HepG2 (cell line): ENCODE data around the gene CBX6. TPM values are rescaled to one million over a fixed set of nuclear protein-coding genes. Genes with fewer than 3 reads are reported as not detected.

Source experiments
- ATF3 ChIP-seq: sonication (generic); formaldehyde crosslinking; IDR thresholded peaks from 2 replicates; pipeline ENCODE4 v1.4.0; 2020; ENCODE audit warnings: missing genetic modification reagents
- BCL6 ChIP-seq: IDR thresholded peaks from 2 replicates; pipeline ENCODE4 v1.6.1; 2016; ENCODE audit warnings: missing genetic modification reagents, missing compliant biosample characterization
- CCAR2 ChIP-seq: fragments of 200-400 bp; formaldehyde crosslinking; optimal IDR thresholded peaks from 2 replicates; pipeline ENCODE3; 2018; ENCODE audit warnings: low read depth, mild to moderate bottlenecking, low read length, moderate library complexity
- EZH2 ChIP-seq: conservative IDR thresholded peaks from 2 replicates; pipeline ENCODE4 v1.6.1; 2012; ENCODE audit warnings: mild to moderate bottlenecking, low read depth, low read length, moderate library complexity
- GMEB2 ChIP-seq: IDR thresholded peaks from 2 replicates; pipeline ENCODE4 v1.6.1; 2016; ENCODE audit warnings: missing biosample characterization, missing genetic modification reagents, low read depth
- MIER2 ChIP-seq: IDR thresholded peaks from 2 replicates; pipeline ENCODE4 v1.6.1; 2016; ENCODE audit warnings: missing biosample characterization, missing genetic modification reagents
- MTA3 ChIP-seq: sonication (generic); formaldehyde crosslinking; IDR thresholded peaks from 2 replicates; pipeline ENCODE4 v1.4.0; 2020; ENCODE audit warnings: missing genetic modification reagents
- NCOA5 ChIP-seq: sonication (generic); formaldehyde crosslinking; IDR thresholded peaks from 2 replicates; pipeline ENCODE4 v1.4.0; 2020; ENCODE audit warnings: missing genetic modification reagents
- NONO ChIP-seq, 2 experiments: fragments of 450-650 bp in 1 of 2; sonication (generic) in 1 of 2; formaldehyde crosslinking in 1 of 2; IDR thresholded peaks in 1 of 2; conservative IDR thresholded peaks in 1 of 2; 2 replicates each; pipeline versions ENCODE4 v1.6.1 to v1.8.0; 2017 to 2022; ENCODE audit warnings: mild to moderate bottlenecking in 1 of 2, missing genetic modification reagents in 1 of 2, moderate library complexity in 1 of 2
- NR3C1 ChIP-seq: sonication (generic); formaldehyde crosslinking; IDR thresholded peaks from 2 replicates; pipeline ENCODE4 v1.4.0; 2020; ENCODE audit warnings: missing genetic modification reagents
- PHF20 ChIP-seq: sonication (generic); formaldehyde crosslinking; IDR thresholded peaks from 2 replicates; pipeline ENCODE4 v1.5.0; 2020; ENCODE audit warnings: mild to moderate bottlenecking, missing genetic modification reagents
- RFX1 ChIP-seq: fragments of 450-650 bp; IDR thresholded peaks from 2 replicates; pipeline ENCODE4 v1.6.1; 2017
- SALL2 ChIP-seq: sonication (generic); formaldehyde crosslinking; IDR thresholded peaks from 2 replicates; pipeline ENCODE4 v1.8.1; 2023; ENCODE audit warnings: mild to moderate bottlenecking, missing genetic modification reagents, inconsistent platforms
- SPEN ChIP-seq: sonication (generic); formaldehyde crosslinking; IDR thresholded peaks from 2 replicates; pipeline ENCODE4 v1.5.1; 2020; ENCODE audit warnings: low read depth, mild to moderate bottlenecking, missing genetic modification reagents
- SRSF4 ChIP-seq: fragments of 200-400 bp; formaldehyde crosslinking; IDR thresholded peaks from one replicate; pipeline ENCODE4 v1.6.1; 2018; ENCODE audit warnings: mild to moderate bottlenecking, low read depth, low read length, moderate library complexity; ENCODE audit not compliant: poor library complexity, severe bottlenecking
- THAP9 ChIP-seq: sonication (generic); formaldehyde crosslinking; IDR thresholded peaks from 2 replicates; pipeline ENCODE4; 2020; ENCODE audit warnings: missing genetic modification reagents, mild to moderate bottlenecking, borderline replicate concordance
- TMF1 ChIP-seq: sonication (generic); formaldehyde crosslinking; IDR thresholded peaks from 2 replicates; pipeline ENCODE4 v1.8.1; 2022; ENCODE audit warnings: low read depth, missing genetic modification reagents
- YEATS2 ChIP-seq: sonication (generic); formaldehyde crosslinking; IDR thresholded peaks from 2 replicates; pipeline ENCODE4 v1.4.0; 2020; ENCODE audit warnings: missing genetic modification reagents, borderline replicate concordance
- ZBTB3 ChIP-seq: sonication (generic); formaldehyde crosslinking; IDR thresholded peaks from 2 replicates; pipeline ENCODE4 v1.4.0; 2020; ENCODE audit warnings: low read depth, mild to moderate bottlenecking, moderate library complexity, missing genetic modification reagents, borderline replicate concordance
- ZIK1 ChIP-seq: sonication (generic); formaldehyde crosslinking; IDR thresholded peaks from 2 replicates; pipeline ENCODE4 v1.5.0; 2020; ENCODE audit warnings: mild to moderate bottlenecking, low read depth, missing genetic modification reagents, borderline replicate concordance
- ZNF607 ChIP-seq: sonication (generic); formaldehyde crosslinking; IDR thresholded peaks from 2 replicates; pipeline ENCODE4 v1.5.1; 2020; ENCODE audit warnings: missing genetic modification reagents, mild to moderate bottlenecking, borderline replicate concordance
- ZNF724P ChIP-seq: sonication (generic); formaldehyde crosslinking; IDR thresholded peaks from 2 replicates; pipeline ENCODE4 v1.8.0; 2022; ENCODE audit warnings: missing genetic modification reagents, borderline replicate concordance
- ZNF788 ChIP-seq: sonication (generic); formaldehyde crosslinking; IDR thresholded peaks from 2 replicates; pipeline ENCODE4 v1.5.0; 2020; ENCODE audit warnings: mild to moderate bottlenecking, missing genetic modification reagents, borderline replicate concordance
- polyA plus RNA-seq, 8 experiments: library from polyadenylated mRNA; depleted of rRNA in 3 of 8; stranded (reverse) in 7 of 8; unstranded in 1 of 8; fragments of >200 nt; fragmentation: Illumina TruSeq in 4 of 8; extraction: Trizol in 4 of 8; gene quantifications; 2 replicates each; pipeline versions ENCODE4 v1.2.1 to v1.2.3, GENCODE V29; 2011 to 2016; ENCODE audit warnings: low read depth in 4 of 8, missing spikeins in 1 of 8, mixed read lengths in 1 of 8; ENCODE audit not compliant: insufficient read depth in 1 of 8
- total RNA-seq, 5 experiments: library from RNA; depleted of rRNA; stranded (reverse); fragments of >200 nt; fragmentation: Illumina TruSeq; extraction: Trizol; gene quantifications; 2 replicates each; pipeline ENCODE4 v1.2.3, GENCODE V29; 2016; ENCODE audit warnings: low read depth in 1 of 5

CBX6 gene
- total and polyA plus RNA-seq, 2 of the 13 experiments (the other 11 are each of a cell fraction or from before 2014, with no cell fraction given): 1.7 to 6.5 TPM

- 0 out of 2 replicates have a peak, but pooled peaks have one; percentile 17 for TF ChIP-seq ATF3 (CRISPR knock-in tag)
- no peak for TF ChIP-seq NCOA5 (CRISPR knock-in tag)
- no peak for TF ChIP-seq ZBTB3 (CRISPR knock-in tag)
- TF ChIP-seq CCAR2: no peak
- TF ChIP-seq ZIK1: no peak
- TF ChIP-seq TMF1 (CRISPR knock-in tag): no peak
- peak; percentile 48; the same call in 1 of the 2 replicates for TF ChIP-seq THAP9 (CRISPR knock-in tag)
- TF ChIP-seq YEATS2: no peak
- TF ChIP-seq SPEN: no peak
- peak; percentile 74 for TF ChIP-seq RFX1
- no peak for TF ChIP-seq BCL6
- TF ChIP-seq MIER2 (CRISPR knock-in tag): no peak
- 0 out of 2 replicates have a peak, but pooled peaks have one; percentile 31 for TF ChIP-seq SALL2 (CRISPR knock-in tag)
- TF ChIP-seq EZH2: no peak
- TF ChIP-seq ZNF724P (CRISPR knock-in tag): no peak
- TF ChIP-seq ZNF788: peak; percentile 33; the same call in 1 of the 2 replicates
- TF ChIP-seq NONO (IDR thresholded peaks at IDR 0.05): no peak
- 0 out of 2 replicates have a peak, but pooled peaks have one; percentile 14 for TF ChIP-seq NONO (CRISPR knock-in tag; conservative IDR thresholded peaks at IDR 0.05)
- TF ChIP-seq ZNF607 (CRISPR knock-in tag): no peak
- no peak for TF ChIP-seq SRSF4
- no peak for TF ChIP-seq NR3C1
- TF ChIP-seq GMEB2: no peak
- TF ChIP-seq PHF20 (CRISPR knock-in tag): no peak
- no peak for TF ChIP-seq MTA3 (CRISPR knock-in tag)
These were observed at the start of gene CBX6 (continued) for GRCh38 chr22:38872172-38872830.
